SU-DHL-6 (cell line): ENCODE data around the gene RASD2.

Experiments used
- H2AFZ ChIP-seq: fragments of 200-600 bp; sonication (generic); 2 replicates; pipeline ENCODE4 v1.6.1; 2014; ENCODE audit warnings: low read depth, mild to moderate bottlenecking, moderate library complexity, mixed read lengths, antibody characterized with exemption, low read length; ENCODE audit not compliant: severe bottlenecking
- H3F3A ChIP-seq: fragments of 200-600 bp; shearing (Covaris generic); 2 replicates; pipeline ENCODE4 v1.6.0; 2016; ENCODE audit warnings: antibody characterized with exemption, mild to moderate bottlenecking; ENCODE audit not compliant: insufficient read depth
- H3K27ac ChIP-seq: fragments of 200-600 bp; sonication (generic); 2 replicates; pipeline ENCODE4 v1.5.1; 2016; ENCODE audit warnings: low read depth, mild to moderate bottlenecking, low read length, moderate library complexity, mixed read lengths
- H3K27me3 ChIP-seq: fragments of 200-600 bp; sonication (generic), shearing (Covaris generic); 2 replicates; pipeline ENCODE4 v1.6.0; 2014; ENCODE audit warnings: mild to moderate bottlenecking, low read length
- H3K36me3 ChIP-seq: fragments of 200-600 bp; sonication (generic); 2 replicates; pipeline ENCODE4 v1.6.1; 2014; ENCODE audit warnings: mild to moderate bottlenecking, low read length, mixed read lengths
- H3K4me2 ChIP-seq: fragments of 300-600, 200-600 bp; shearing (Covaris generic), sonication (generic); 2 replicates; pipeline ENCODE4 v1.6.0; 2014; ENCODE audit warnings: low read length, low read depth, mild to moderate bottlenecking; ENCODE audit not compliant: poor library complexity, severe bottlenecking
- H3K4me3 ChIP-seq: fragments of 200-600 bp; sonication (generic); 2 replicates; pipeline ENCODE4 v1.5.1; 2014; ENCODE audit warnings: antibody characterized with exemption, low read length, mild to moderate bottlenecking, mixed read lengths; ENCODE audit not compliant: insufficient read depth, poor library complexity, severe bottlenecking
- H3K79me2 ChIP-seq: fragments of 200-600 bp; sonication (generic); 2 replicates; pipeline ENCODE4 v1.6.1; 2014; ENCODE audit warnings: mild to moderate bottlenecking, low read length, moderate library complexity; ENCODE audit not compliant: insufficient read depth
- H3K9ac ChIP-seq: fragments of 200-600 bp; sonication (generic); 2 replicates; pipeline ENCODE4 v1.7.0; 2014; ENCODE audit warnings: mild to moderate bottlenecking, low read length
- H3K9me2 ChIP-seq: fragments of 200-600 bp; sonication (generic); replicated peaks from 2 replicates; pipeline ENCODE4 v1.6.1; 2014; ENCODE audit warnings: low read length; ENCODE audit not compliant: insufficient read depth
- H3K9me3 ChIP-seq: fragments of 200-600 bp; sonication (generic); 2 replicates; pipeline ENCODE4 v1.6.1; 2014; ENCODE audit warnings: low read length, mixed read lengths; ENCODE audit not compliant: insufficient read depth
- H4K20me1 ChIP-seq: fragments of 200-600 bp; sonication (generic); 2 replicates; pipeline ENCODE4 v1.6.1; 2014; ENCODE audit warnings: low read depth, mild to moderate bottlenecking, antibody characterized with exemption, low read length, moderate library complexity, mixed read lengths
- EZH2phosphoT487 ChIP-seq: fragments of 200-600 bp; sonication (generic), shearing (Covaris generic); conservative IDR thresholded peaks from 2 replicates; pipeline ENCODE4 v1.6.1; 2018; ENCODE audit warnings: mild to moderate bottlenecking, antibody characterized with exemption, low read length, moderate library complexity, mixed read lengths
- TF ChIP-seq, protein P1 (sequence below): fragments of 200-600 bp; sonication (generic); IDR thresholded peaks from one replicate; pipeline ENCODE4 v1.5.1; 2017; ENCODE audit warnings: antibody characterized with exemption, mild to moderate bottlenecking, low read length, moderate library complexity; ENCODE audit not compliant: insufficient read depth, poor library complexity, severe bottlenecking

Gene RASD2

GRCh38 chr22:35544189-35544588, 3.6 kb downstream of the RASD2 start:
- H3K27ac ChIP-seq, result no peak overlapping the region
- H3K4me2 ChIP-seq, result no peak overlapping the region
- no peak overlapping the region for H3K4me3 ChIP-seq
- no peaks in the 10 kb centered on the region for H3K36me3 ChIP-seq
- H2AFZ ChIP-seq, result no peak overlapping the region
- no peaks in the 10 kb centered on the region for H3K9me3 ChIP-seq
- no peak overlapping the region for H3K9ac ChIP-seq
- H3F3A ChIP-seq, result peaks cover 3% of the 10 kb centered on the region; the same call in 1 of the 2 replicates
- no peak for TF ChIP-seq EZH2phosphoT487
- TF ChIP-seq, protein P1, sequence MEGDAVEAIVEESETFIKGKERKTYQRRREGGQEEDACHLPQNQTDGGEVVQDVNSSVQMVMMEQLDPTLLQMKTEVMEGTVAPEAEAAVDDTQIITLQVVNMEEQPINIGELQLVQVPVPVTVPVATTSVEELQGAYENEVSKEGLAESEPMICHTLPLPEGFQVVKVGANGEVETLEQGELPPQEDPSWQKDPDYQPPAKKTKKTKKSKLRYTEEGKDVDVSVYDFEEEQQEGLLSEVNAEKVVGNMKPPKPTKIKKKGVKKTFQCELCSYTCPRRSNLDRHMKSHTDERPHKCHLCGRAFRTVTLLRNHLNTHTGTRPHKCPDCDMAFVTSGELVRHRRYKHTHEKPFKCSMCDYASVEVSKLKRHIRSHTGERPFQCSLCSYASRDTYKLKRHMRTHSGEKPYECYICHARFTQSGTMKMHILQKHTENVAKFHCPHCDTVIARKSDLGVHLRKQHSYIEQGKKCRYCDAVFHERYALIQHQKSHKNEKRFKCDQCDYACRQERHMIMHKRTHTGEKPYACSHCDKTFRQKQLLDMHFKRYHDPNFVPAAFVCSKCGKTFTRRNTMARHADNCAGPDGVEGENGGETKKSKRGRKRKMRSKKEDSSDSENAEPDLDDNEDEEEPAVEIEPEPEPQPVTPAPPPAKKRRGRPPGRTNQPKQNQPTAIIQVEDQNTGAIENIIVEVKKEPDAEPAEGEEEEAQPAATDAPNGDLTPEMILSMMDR, result no peak
- no peaks in the 10 kb centered on the region for H3K79me2 ChIP-seq
- H4K20me1 ChIP-seq, result no peaks in the 10 kb centered on the region
- H3K27me3 ChIP-seq, result no peaks in the 10 kb centered on the region
- H3K9me2 ChIP-seq, result no peaks in the 10 kb centered on the region

- H3K9ac ChIP-seq, result no peak overlapping the region
- H2AFZ ChIP-seq, result no peak overlapping the region
- TF ChIP-seq EZH2phosphoT487, result no peak
- TF ChIP-seq, protein P1, result no peak
- no peaks in the 10 kb centered on the region for H3K36me3 ChIP-seq
- H3K9me3 ChIP-seq, result no peaks in the 10 kb centered on the region
- H4K20me1 ChIP-seq, result no peaks in the 10 kb centered on the region
- no peaks in the 10 kb centered on the region for H3K79me2 ChIP-seq
- H3F3A ChIP-seq, result no peaks in the 10 kb centered on the region
- H3K9me2 ChIP-seq, result no peaks in the 10 kb centered on the region
- H3K27ac ChIP-seq, result no peak overlapping the region
- H3K27me3 ChIP-seq, result no peaks in the 10 kb centered on the region
- H3K4me2 ChIP-seq, result no peak overlapping the region
- no peak overlapping the region for H3K4me3 ChIP-seq
These were observed 4.2 kb downstream of the RASD2 start for GRCh38 chr22:35544827-35545226.

DNA sequence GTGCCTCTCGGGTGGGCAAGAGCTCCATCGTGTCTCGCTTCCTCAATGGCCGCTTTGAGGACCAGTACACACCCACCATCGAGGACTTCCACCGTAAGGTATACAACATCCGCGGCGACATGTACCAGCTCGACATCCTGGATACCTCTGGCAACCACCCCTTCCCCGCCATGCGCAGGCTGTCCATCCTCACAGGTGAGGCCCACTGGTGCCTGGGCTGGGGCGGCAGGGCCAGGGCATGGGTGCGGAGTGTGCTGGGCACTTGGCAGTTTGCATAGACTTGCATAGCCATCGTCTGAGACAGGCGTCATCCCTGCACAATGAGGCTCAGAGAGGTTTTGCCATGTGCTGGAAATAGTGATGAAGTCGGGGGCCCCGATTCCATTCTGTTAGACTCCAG, 6.3 kb downstream of the RASD2 start:
- Histone ChIP-seq H3K79me2 (no peaks in the 10 kb centered on the region), H3K4me3 (no peak overlapping the region), H3F3A (no peaks in the 10 kb centered on the region), H2AFZ (no peak overlapping the region), H3K9me2 (no peaks in the 10 kb centered on the region), H4K20me1 (no peaks in the 10 kb centered on the region), H3K27me3 (no peaks in the 10 kb centered on the region), H3K9ac (no peak overlapping the region), H3K9me3 (no peaks in the 10 kb centered on the region), H3K36me3 (no peaks in the 10 kb centered on the region), H3K4me2 (no peak overlapping the region), H3K27ac (no peak overlapping the region)
- TF ChIP-seq, protein P1, result no peak
- no peak for TF ChIP-seq EZH2phosphoT487
